Measurements from ENCODE around the gene TMEM37. TPM values are rescaled to one million over a fixed set of nuclear protein-coding genes. Genes with fewer than 3 reads are reported as not detected.

TMEM37 gene
- total and polyA plus RNA-seq, 4 experiments from 2014 or later: 0.44 TPM; not detected in 3

GRCh38 chr2:119473621-119474370 lies 42.1 kb downstream of the TMEM37 start:
- Histone ChIP-seq H3K4me3 (ENCODE audit: low read length in 2 of 2) (no peak overlapping the region), H3K27me3 (ENCODE audit: insufficient read depth, low read length) (no peaks in the 10 kb centered on the region), H3K36me3 (ENCODE audit: insufficient read depth, low read length) (no peaks in the 10 kb centered on the region), H3K4me1 (ENCODE audit: insufficient read depth, low read length) (no peaks in the 10 kb centered on the region), H3K9me3 (ENCODE audit: control insufficient read depth in 1 of 2, low read length in 2 of 2) (no peaks in the 10 kb centered on the region), H3K27ac (ENCODE audit: low read depth, low read length) (no peak overlapping the region)
- ChIA-PET CTCF (ENCODE audit: partially characterized antibody) (no interaction called here), POLR2A (ENCODE audit: partially characterized antibody) (no interaction called here)
- H3K27ac Mint-ChIP-seq: no peak overlapping the region
- no peak for DNase-seq
- intact Hi-C loops (cut with micrococcal nuclease): no loop called here
- no peaks in the 10 kb centered on the region for H3K36me3 Mint-ChIP-seq
- no peak overlapping the region for H3K4me3 Mint-ChIP-seq
- H3K27me3 Mint-ChIP-seq: peaks cover 6 to 13% of the 10 kb centered on the region in 2 donors
- H3K9me3 Mint-ChIP-seq: no peaks in the 10 kb centered on the region
- no peaks in the 10 kb centered on the region for H3K4me1 Mint-ChIP-seq

- POLR2A ChIA-PET (ENCODE audit: partially characterized antibody): no interaction called here
- H3K27me3 Mint-ChIP-seq: peaks cover 6 to 8% of the 10 kb centered on the region in 2 donors
- DNase-seq: no peak
- no peaks in the 10 kb centered on the region for H3K4me1 Mint-ChIP-seq
- Histone ChIP-seq H3K4me3 (ENCODE audit: low read length in 2 of 2) (no peak overlapping the region), H3K4me1 (ENCODE audit: insufficient read depth, low read length) (no peaks in the 10 kb centered on the region), H3K9me3 (ENCODE audit: control insufficient read depth in 1 of 2, low read length in 2 of 2) (no peaks in the 10 kb centered on the region), H3K27me3 (ENCODE audit: insufficient read depth, low read length) (no peaks in the 10 kb centered on the region), H3K36me3 (ENCODE audit: insufficient read depth, low read length) (no peaks in the 10 kb centered on the region), H3K27ac (ENCODE audit: low read depth, low read length) (no peak overlapping the region)
- H3K9me3 Mint-ChIP-seq: no peaks in the 10 kb centered on the region
- CTCF ChIA-PET (ENCODE audit: partially characterized antibody): no interaction called here
- intact Hi-C loops (cut with micrococcal nuclease): loop anchor here (5.0 kb wide), 2 partner anchors 67 to 1252 kb away; no protein-coding TSS in a partner anchor
- H3K4me3 Mint-ChIP-seq: no peak overlapping the region
- no peak overlapping the region for H3K27ac Mint-ChIP-seq
- no peaks in the 10 kb centered on the region for H3K36me3 Mint-ChIP-seq
Measured at GRCh38 chr2:119474371-119475224, 42.9 kb downstream of the TMEM37 start.

- H3K4me3 Mint-ChIP-seq: no peak overlapping the region
- no peaks in the 10 kb centered on the region for H3K9me3 Mint-ChIP-seq
Measured at GRCh38 chr2:119475225-119475856, 43.7 kb downstream of the TMEM37 start.

GRCh38 chr2:119475857-119476244 lies 44.2 kb downstream of the TMEM37 start:
- intact Hi-C loops (cut with micrococcal nuclease): loop anchor here (5.0 kb wide), 2 partner anchors 69 to 1254 kb away; no protein-coding TSS in a partner anchor
- Mint-ChIP-seq H3K9me3 (no peaks in the 10 kb centered on the region), H3K27me3 (peaks cover 6 to 8% of the 10 kb centered on the region in 2 donors), H3K4me1 (no peaks in the 10 kb centered on the region), H3K4me3 (no peak overlapping the region), H3K27ac (no peak overlapping the region), H3K36me3 (no peaks in the 10 kb centered on the region)
- no peak overlapping the region for H3K4me3 ChIP-seq (ENCODE audit: low read length in 2 of 2)
- POLR2A ChIA-PET (ENCODE audit: partially characterized antibody): no interaction called here
- no peaks in the 10 kb centered on the region for H3K27me3 ChIP-seq (ENCODE audit: insufficient read depth, low read length)
- H3K4me1 ChIP-seq (ENCODE audit: insufficient read depth, low read length): no peaks in the 10 kb centered on the region
- no peak overlapping the region for H3K27ac ChIP-seq (ENCODE audit: low read depth, low read length)
- CTCF ChIA-PET (ENCODE audit: partially characterized antibody): interaction anchor here (1.0 to 1.3 kb wide), 2 partner anchors 20 to 594 kb away, joined by 3 to 13 read pairs; no protein-coding TSS in a partner anchor
- no peaks in the 10 kb centered on the region for H3K9me3 ChIP-seq (ENCODE audit: control insufficient read depth in 1 of 2, low read length in 2 of 2)
- no peak for DNase-seq
- no peaks in the 10 kb centered on the region for H3K36me3 ChIP-seq (ENCODE audit: insufficient read depth, low read length)

More at GRCh38 chr2:119475225-119475856, 43.7 kb downstream of the TMEM37 start:
- no peaks in the 10 kb centered on the region for H3K36me3 Mint-ChIP-seq
- H3K4me1 ChIP-seq (ENCODE audit: insufficient read depth, low read length): no peaks in the 10 kb centered on the region
- H3K4me1 Mint-ChIP-seq: no peaks in the 10 kb centered on the region
- H3K27me3 Mint-ChIP-seq: peaks cover 6 to 8% of the 10 kb centered on the region in 2 donors
- CTCF ChIA-PET (ENCODE audit: partially characterized antibody): no interaction called here
- intact Hi-C loops (cut with micrococcal nuclease): loop anchor here (5.0 kb wide), 2 partner anchors 68 to 1253 kb away; no protein-coding TSS in a partner anchor
- no peaks in the 10 kb centered on the region for H3K9me3 ChIP-seq (ENCODE audit: control insufficient read depth in 1 of 2, low read length in 2 of 2)
- H3K27ac ChIP-seq (ENCODE audit: low read depth, low read length): no peak overlapping the region
- H3K36me3 ChIP-seq (ENCODE audit: insufficient read depth, low read length): no peaks in the 10 kb centered on the region
- H3K27me3 ChIP-seq (ENCODE audit: insufficient read depth, low read length): no peaks in the 10 kb centered on the region
- no peak overlapping the region for H3K4me3 ChIP-seq (ENCODE audit: low read length in 2 of 2)
- no peak overlapping the region for H3K27ac Mint-ChIP-seq
- DNase-seq: no peak
- POLR2A ChIA-PET (ENCODE audit: partially characterized antibody): no interaction called here

- no peak overlapping the region for H3K4me3 Mint-ChIP-seq
- Histone ChIP-seq H3K27me3 (ENCODE audit: insufficient read depth, low read length) (no peaks in the 10 kb centered on the region), H3K4me1 (ENCODE audit: insufficient read depth, low read length) (no peaks in the 10 kb centered on the region), H3K27ac (ENCODE audit: low read depth, low read length) (no peak overlapping the region), H3K36me3 (ENCODE audit: insufficient read depth, low read length) (no peaks in the 10 kb centered on the region), H3K4me3 (ENCODE audit: low read length in 2 of 2) (no peak overlapping the region), H3K9me3 (ENCODE audit: control insufficient read depth in 1 of 2, low read length in 2 of 2) (no peaks in the 10 kb centered on the region)
- ChIA-PET POLR2A (ENCODE audit: partially characterized antibody) (no interaction called here), CTCF (ENCODE audit: partially characterized antibody) (interaction anchor here (0.9 to 1.3 kb wide), 4 partner anchors 8 to 594 kb away, joined by 3 to 13 read pairs (median 3); no protein-coding TSS in a partner anchor)
- H3K9me3 Mint-ChIP-seq: no peaks in the 10 kb centered on the region
- DNase-seq: peak in 4 of 5 donors; percentile 9 to 19 (median 12)
- no peaks in the 10 kb centered on the region for H3K4me1 Mint-ChIP-seq
- no peak overlapping the region for H3K27ac Mint-ChIP-seq
- peaks cover 8% of the 10 kb centered on the region in 2 donors for H3K27me3 Mint-ChIP-seq
- no peaks in the 10 kb centered on the region for H3K36me3 Mint-ChIP-seq
- intact Hi-C loops (cut with micrococcal nuclease): loop anchor here (5.0 kb wide), 2 partner anchors 69 to 1254 kb away; no protein-coding TSS in a partner anchor
Measured at GRCh38 chr2:119476301-119477112, 44.9 kb downstream of the TMEM37 start.

- Mint-ChIP-seq H3K27me3 (peaks cover 5 to 8% of the 10 kb centered on the region in 2 donors), H3K27ac (no peak overlapping the region), H3K4me3 (no peak overlapping the region), H3K9me3 (no peaks in the 10 kb centered on the region), H3K4me1 (no peaks in the 10 kb centered on the region), H3K36me3 (no peaks in the 10 kb centered on the region)
- Histone ChIP-seq H3K27ac (ENCODE audit: low read depth, low read length) (no peak overlapping the region), H3K4me1 (ENCODE audit: insufficient read depth, low read length) (no peaks in the 10 kb centered on the region), H3K36me3 (ENCODE audit: insufficient read depth, low read length) (no peaks in the 10 kb centered on the region), H3K4me3 (ENCODE audit: low read length in 2 of 2) (no peak overlapping the region), H3K27me3 (ENCODE audit: insufficient read depth, low read length) (no peaks in the 10 kb centered on the region), H3K9me3 (ENCODE audit: control insufficient read depth in 1 of 2, low read length in 2 of 2) (no peaks in the 10 kb centered on the region)
- ChIA-PET POLR2A (ENCODE audit: partially characterized antibody) (no interaction called here), CTCF (ENCODE audit: partially characterized antibody) (interaction anchor here (0.9 to 1.3 kb wide), 3 partner anchors 9 to 595 kb away, joined by 3 to 13 read pairs (median 3); no protein-coding TSS in a partner anchor)
- no peak for DNase-seq
- intact Hi-C loops (cut with micrococcal nuclease): loop anchor here (5.0 kb wide), 2 partner anchors 70 to 1255 kb away; no protein-coding TSS in a partner anchor
Measured at GRCh38 chr2:119477113-119477505, 45.5 kb downstream of the TMEM37 start.
